Measurements from ENCODE around the gene IL33. TPM values are rescaled to one million over a fixed set of nuclear protein-coding genes. Genes with fewer than 3 reads are reported as not detected.

The IL33 gene
- total and polyA plus RNA-seq, 2 of the 8 experiments (the other 6 are each of a cell fraction or from before 2014, with no cell fraction given), result not detected

GRCh38 chr9:6209966-6210365 is 5.6 kb upstream of the IL33 start:
- Histone ChIP-seq H3K4me2 (ENCODE audit: insufficient read depth in 1 of 2, low read depth in 2 of 2, low read length in 2 of 2) (no peak overlapping the region), H3K79me2 (ENCODE audit: control insufficient read depth in 1 of 2, insufficient read depth in 2 of 2, low read length in 2 of 2) (no peaks in the 10 kb centered on the region), H4K5ac (ENCODE audit: insufficient read length, low read depth, low read length) (no peak overlapping the region), H3K27ac (ENCODE audit: low read depth, low read length) (no peak overlapping the region), H3K23ac (ENCODE audit: insufficient read length) (no peak overlapping the region), H2AFZ (ENCODE audit: low read length) (no peak overlapping the region), H2AK5ac (ENCODE audit: low read depth, low read length) (no peak overlapping the region), H4K20me1 (replicated peaks in 1 of 2; ENCODE audit: control insufficient read depth in 1 of 2, insufficient read depth in 2 of 2, low read length in 2 of 2) (no peaks in the 10 kb centered on the region), H4K8ac (ENCODE audit: extremely low read depth, insufficient read depth, low read length) (no peak overlapping the region), H3K9me3 (ENCODE audit: insufficient read depth in 2 of 2, low read depth in 1 of 2, low read length in 1 of 2) (peaks cover 9 to 11% of the 10 kb centered on the region in 2 experiments; a peak in 3 of 4 replicates), H3K4ac (replicated peaks; ENCODE audit: insufficient read length, low read depth, low read length) (no peak overlapping the region), H3K36me3 (ENCODE audit: control insufficient read depth in 2 of 4, insufficient read depth in 4 of 4, low read length in 3 of 4) (no peaks in the 10 kb centered on the region), H3K14ac (ENCODE audit: insufficient read length) (no peak overlapping the region), H2BK12ac (ENCODE audit: low read depth, low read length) (no peak overlapping the region), H4K91ac (replicated peaks; ENCODE audit: insufficient read length, low read length) (no peak overlapping the region), H3K18ac (ENCODE audit: extremely low read depth, low read length) (no peak overlapping the region), H3K27me3 (replicated peaks in 1 of 4; ENCODE audit: control insufficient read depth in 3 of 4, extremely low read depth in 1 of 4, insufficient read depth in 3 of 4, low read length in 3 of 4) (no peaks in the 10 kb centered on the region), H2BK5ac (ENCODE audit: low read depth, low read length) (no peak overlapping the region), H3K56ac (replicated peaks; ENCODE audit: insufficient read length, low read depth, low read length) (no peak overlapping the region), H3K9ac (replicated peaks in 1 of 4; ENCODE audit: extremely low read depth in 1 of 4, low read depth in 3 of 4, low read length in 3 of 4) (no peak overlapping the region), H2BK120ac (replicated peaks; ENCODE audit: low read depth, low read length) (no peak overlapping the region), H3K23me2 (ENCODE audit: low read depth, low read length) (no peaks in the 10 kb centered on the region), H3K4me1 (replicated peaks in 1 of 4; ENCODE audit: control insufficient read depth in 3 of 4, insufficient read depth in 4 of 4, low read length in 3 of 4) (no peaks in the 10 kb centered on the region), H2BK20ac (ENCODE audit: low read length) (no peak overlapping the region), H3K4me3 (ENCODE audit: extremely low read depth in 1 of 4, insufficient read depth in 2 of 4, low read depth in 3 of 4, low read length in 4 of 4) (no peak overlapping the region), H2BK15ac (ENCODE audit: low read length) (no peak overlapping the region), H3K79me1 (ENCODE audit: low read depth, low read length) (no peaks in the 10 kb centered on the region)
- WGBS, 2 experiments (ENCODE audit: extremely low coverage in 1 of 2, insufficient coverage in 1 of 2, insufficient read length in 1 of 2, insufficient replicate concordance in 2 of 2, low coverage in 1 of 2, low lambda C conversion rate in 2 of 2, missing lambda C conversion rate in 1 of 2), result 98% methylated on average over 2 of the region's 2 CpGs; no CpG with 5 or more reads in 1 of the 2 experiments
- POLR2A ChIA-PET (ENCODE audit: partially characterized antibody), result no interaction called here
- DNase-seq (ENCODE audit: low read depth in 1 of 2, low spot score in 2 of 2) (no peak), FAIRE-seq (no peak)
- CTCF ChIA-PET (ENCODE audit: partially characterized antibody), result interaction anchor here (1.1 to 2.5 kb wide), 5 partner anchors 11 to 96 kb away, joined by 3 to 8 read pairs (median 5); no protein-coding TSS in a partner anchor
- TF ChIP-seq POLR2AphosphoS5 (IDR thresholded peaks at IDR 0.05; ENCODE audit: low read depth, low read length) (no peak), TEAD4 (IDR thresholded peaks at IDR 0.05; ENCODE audit: low read depth, low read length) (no peak), MAX (IDR thresholded peaks at IDR 0.05) (no peak)
